ENCODE measurements around the gene NDST1. TPM values are rescaled to one million over a fixed set of nuclear protein-coding genes. Genes with fewer than 3 reads are reported as not detected.

NDST1 gene
- total RNA-seq, 1 donor from 2014 or later = 321 TPM

- Mint-ChIP-seq H3K27me3 (ENCODE audit: low read depth, unreplicated experiment) (no peaks in the 10 kb centered on the region), H3K4me3 (ENCODE audit: unreplicated experiment) (no peak overlapping the region), H3K4me1 (ENCODE audit: low read depth, unreplicated experiment) (peaks cover 60% of the 10 kb centered on the region), H3K36me3 (ENCODE audit: low read depth, unreplicated experiment) (peaks cover 14% of the 10 kb centered on the region), H3K27ac (ENCODE audit: unreplicated experiment) (peak overlapping the region; percentile 73), H3K9me3 (ENCODE audit: unreplicated experiment) (no peaks in the 10 kb centered on the region)
- H3K4me1 ChIP-seq (ENCODE audit: insufficient read depth, low read length) = peaks cover 41% of the 10 kb centered on the region
- no peak for DNase-seq (ENCODE audit: low read depth)
- peak overlapping the region; percentile 27 for H3K4me2 ChIP-seq (ENCODE audit: low read length)
- H3K79me2 ChIP-seq (ENCODE audit: insufficient read depth, low read length) = peaks cover 95% of the 10 kb centered on the region
- FAIRE-seq = no peak
- no peaks in the 10 kb centered on the region for H3K27me3 ChIP-seq (ENCODE audit: insufficient read depth, low read length)
- peak overlapping the region; percentile 34 for H3K9ac ChIP-seq (ENCODE audit: low read length)
- peaks cover 87% of the 10 kb centered on the region for H4K20me1 ChIP-seq (ENCODE audit: insufficient read depth, low read length)
- TF ChIP-seq CTCF (IDR thresholded peaks at IDR 0.05; ENCODE audit: insufficient read depth, low read depth, low read length) (no peak), EZH2 (IDR thresholded peaks at IDR 0.05; ENCODE audit: insufficient read depth, low read length) (no peak)
- H2AFZ ChIP-seq (ENCODE audit: low read depth, low read length) = no peak overlapping the region
- peaks cover 7% of the 10 kb centered on the region for H3K36me3 ChIP-seq (ENCODE audit: insufficient read depth, low read length)
- no peak overlapping the region for H3K27ac ChIP-seq (ENCODE audit: low read depth, low read length)
- no peaks in the 10 kb centered on the region for H3K9me3 ChIP-seq (ENCODE audit: insufficient read depth, low read depth, low read length)
- H3K4me3 ChIP-seq (ENCODE audit: insufficient read depth, low read depth, low read length) = no peak overlapping the region
Observed at GRCh38 chr5:150521939-150522503, 14.1 kb downstream of the NDST1 start.

GRCh38 chr5:150522504-150523414, 14.8 kb downstream of the NDST1 start:
- H3K27me3 Mint-ChIP-seq (ENCODE audit: low read depth, unreplicated experiment) = no peaks in the 10 kb centered on the region
- H3K4me3 ChIP-seq (ENCODE audit: insufficient read depth, low read depth, low read length) = no peak overlapping the region
- H3K27ac ChIP-seq (ENCODE audit: low read depth, low read length) = no peak overlapping the region
- H4K20me1 ChIP-seq (ENCODE audit: insufficient read depth, low read length) = peaks cover 91% of the 10 kb centered on the region
- no peak for FAIRE-seq
- H2AFZ ChIP-seq (ENCODE audit: low read depth, low read length) = no peak overlapping the region
- H3K36me3 ChIP-seq (ENCODE audit: insufficient read depth, low read length) = peaks cover 7% of the 10 kb centered on the region
- H3K79me2 ChIP-seq (ENCODE audit: insufficient read depth, low read length) = peaks cover 99% of the 10 kb centered on the region
- H3K9me3 ChIP-seq (ENCODE audit: insufficient read depth, low read depth, low read length) = no peaks in the 10 kb centered on the region
- H3K9ac ChIP-seq (ENCODE audit: low read length) = peak overlapping the region; percentile 34
- peak overlapping the region; percentile 64 for H3K4me3 Mint-ChIP-seq (ENCODE audit: unreplicated experiment)
- H3K4me2 ChIP-seq (ENCODE audit: low read length) = peak overlapping the region; percentile 27
- H3K4me1 ChIP-seq (ENCODE audit: insufficient read depth, low read length) = peaks cover 35% of the 10 kb centered on the region
- no peaks in the 10 kb centered on the region for H3K9me3 Mint-ChIP-seq (ENCODE audit: unreplicated experiment)
- no peak for TF ChIP-seq EZH2 (IDR thresholded peaks at IDR 0.05; ENCODE audit: insufficient read depth, low read length)
- TF ChIP-seq CTCF (IDR thresholded peaks at IDR 0.05; ENCODE audit: insufficient read depth, low read depth, low read length) = no peak
- no peak for DNase-seq (ENCODE audit: low read depth)
- peaks cover 10% of the 10 kb centered on the region for H3K36me3 Mint-ChIP-seq (ENCODE audit: low read depth, unreplicated experiment)
- H3K4me1 Mint-ChIP-seq (ENCODE audit: low read depth, unreplicated experiment) = peaks cover 60% of the 10 kb centered on the region
- H3K27ac Mint-ChIP-seq (ENCODE audit: unreplicated experiment) = peak overlapping the region; percentile 75
- no peaks in the 10 kb centered on the region for H3K27me3 ChIP-seq (ENCODE audit: insufficient read depth, low read length)

Data from astrocyte (in vitro differentiated cells and primary cell).